Suppressor macrophage treated with lipopolysaccharide for 4 hours (primary cell): Measurements from ENCODE around the gene C12orf42.
"Not testable (repeated sequence)": the region's sequence is repeated elsewhere in the genome, so short reads cannot be mapped to it uniquely, and the experiment has no call there.

Source experiments
- DNase-seq: peaks from one replicate; pipeline ENCODE4 v3.0.0-alpha.2; 2020

The C12orf42 gene

DNA sequence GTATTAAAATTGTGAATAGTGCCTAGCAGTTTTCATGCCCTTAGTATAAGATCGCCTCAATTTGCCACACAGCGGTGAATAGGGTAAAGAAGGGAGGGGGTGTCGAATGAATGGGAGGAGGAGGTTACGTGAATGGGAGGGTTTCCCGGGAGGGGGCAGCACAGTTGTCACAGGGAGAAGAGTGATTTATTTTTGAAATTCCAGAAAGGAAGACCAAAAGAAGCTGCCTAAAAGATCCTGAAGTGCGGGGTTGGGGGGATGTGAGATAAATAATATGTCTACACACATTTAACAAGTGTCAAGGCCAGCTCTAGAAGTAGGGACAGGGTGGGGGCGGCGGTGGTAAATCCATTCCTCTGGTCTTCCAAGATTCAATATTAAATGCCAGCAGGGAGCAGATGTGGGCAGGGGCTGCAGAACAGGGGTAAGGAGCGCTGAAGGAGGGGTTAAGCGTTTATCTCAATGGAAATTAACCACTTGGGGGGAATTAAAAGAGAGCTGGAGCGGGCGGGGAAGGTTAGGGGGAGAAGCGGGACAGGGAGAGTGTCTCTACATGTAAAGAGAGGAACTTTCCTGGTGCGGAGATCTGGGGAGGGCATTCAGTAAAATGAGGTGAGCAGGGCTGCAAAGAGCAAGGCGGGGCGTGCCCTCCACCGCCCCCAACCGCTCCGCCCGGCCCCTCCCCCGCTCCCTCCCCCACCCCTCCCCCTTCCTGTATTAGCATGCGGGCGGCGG is 867 bp downstream of the C12orf42 start:
- no peak for DNase-seq

DNA sequence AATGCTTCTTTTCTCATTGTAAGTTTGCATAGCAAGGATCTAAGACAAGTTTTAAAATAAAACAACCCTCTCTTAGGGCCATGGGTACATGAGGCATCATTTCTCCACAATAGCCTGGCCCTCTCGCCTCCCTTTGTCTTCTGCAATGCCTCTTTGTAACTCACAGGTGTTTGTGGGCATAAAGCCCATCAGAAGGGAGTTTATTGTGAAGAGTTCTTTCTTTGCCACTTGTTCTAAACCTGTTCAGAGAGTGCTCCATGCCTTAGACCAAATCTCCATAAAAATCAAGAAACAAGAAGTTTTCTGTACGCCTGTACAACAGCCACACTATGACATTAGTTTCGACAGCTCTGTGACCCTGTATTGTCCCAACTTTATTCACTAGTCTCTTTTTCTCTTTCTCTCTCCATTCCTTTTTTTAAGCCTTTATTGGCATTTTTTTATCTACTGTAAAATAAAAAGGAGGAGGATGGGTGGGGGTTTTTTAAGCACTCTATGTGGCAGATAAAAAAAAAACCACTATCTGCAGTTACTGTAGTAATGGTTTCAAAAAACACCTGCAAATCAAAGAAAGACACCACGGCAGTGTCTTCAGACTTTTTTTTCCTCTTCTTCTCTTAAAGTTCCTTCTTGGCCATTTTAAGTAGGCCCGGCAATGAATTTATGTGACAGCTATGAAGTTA is 1.6 kb downstream of the C12orf42 start:
- DNase-seq = no peak

DNA sequence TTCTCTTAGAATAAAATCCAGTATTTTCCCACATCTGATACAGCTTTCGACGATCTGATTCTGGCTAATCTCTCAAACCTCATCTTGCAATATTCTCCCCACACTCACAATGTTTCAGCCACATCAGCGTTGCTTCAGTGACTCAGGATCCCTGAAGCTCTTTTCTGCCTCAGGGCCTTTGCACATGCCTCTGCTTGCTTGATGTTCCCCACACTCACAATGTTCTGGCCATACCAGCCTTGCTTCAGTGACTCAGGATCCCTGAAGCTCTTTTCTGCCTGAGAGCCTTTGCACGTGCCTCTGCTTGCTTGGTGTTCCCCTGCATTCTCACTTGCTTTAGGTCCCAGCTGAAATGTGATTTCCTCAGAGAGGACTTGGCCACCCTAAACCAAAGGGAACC is 2.6 kb downstream of the C12orf42 start:
- no peak for DNase-seq

DNA sequence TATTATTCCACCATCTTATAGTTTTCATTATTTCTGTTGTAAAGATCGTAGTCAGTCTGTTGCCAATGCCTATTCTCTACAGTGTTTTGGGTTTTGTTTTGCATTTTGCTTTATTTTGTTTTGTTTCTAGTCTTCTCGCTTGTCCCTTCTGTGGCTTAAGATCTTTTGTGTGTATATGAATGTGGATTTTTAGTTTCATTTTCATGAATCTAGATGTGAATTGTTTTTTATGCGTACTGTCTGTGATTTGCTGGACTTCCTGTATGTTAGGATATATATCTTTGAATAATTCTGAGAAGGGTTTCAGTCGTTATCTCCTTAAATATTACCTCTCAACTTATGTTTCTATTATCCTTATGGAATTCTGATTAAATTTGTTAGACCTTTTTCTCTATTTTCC is 13.4 kb downstream of the C12orf42 start:
- DNase-seq = no peak

DNA sequence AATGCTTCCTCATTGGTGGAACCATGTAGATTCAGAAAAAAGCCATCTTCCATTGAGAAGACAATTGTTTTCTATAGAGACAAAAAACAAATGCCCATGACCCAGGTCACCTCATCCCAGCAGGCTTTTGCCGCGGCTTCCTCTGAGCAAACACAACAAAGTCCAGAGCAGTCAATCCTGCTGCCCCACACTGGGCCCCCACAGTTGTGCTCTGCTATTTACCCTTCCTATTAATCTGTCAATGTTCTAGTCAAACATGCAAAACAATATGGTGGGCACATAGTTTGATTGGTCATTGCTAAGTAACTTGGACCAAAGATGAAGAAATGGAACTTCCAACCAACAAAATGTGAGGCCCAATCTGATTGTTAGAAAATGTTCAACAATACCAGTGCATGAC is 20.7 kb downstream of the C12orf42 start:
- DNase-seq = no peak

DNA sequence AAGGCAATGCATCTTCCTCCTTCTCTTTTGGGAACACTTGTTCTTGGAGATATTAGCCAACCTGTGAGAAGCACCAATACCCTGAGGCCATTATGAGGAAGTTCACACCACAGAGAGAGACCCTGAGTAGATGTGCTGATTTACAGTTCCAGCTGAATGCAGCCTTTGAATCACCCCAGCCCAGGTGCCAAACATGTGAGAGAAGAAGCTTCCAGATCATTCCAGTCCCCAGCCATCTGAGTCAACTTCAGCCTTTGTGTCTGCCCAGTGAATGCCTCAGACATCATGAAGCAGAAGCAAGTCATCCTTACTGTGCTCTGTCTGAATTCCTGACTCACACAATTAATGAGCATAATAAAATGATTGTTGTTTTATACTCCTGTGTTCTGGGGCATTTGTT is 25.1 kb downstream of the C12orf42 start:
- no peak for DNase-seq

DNA sequence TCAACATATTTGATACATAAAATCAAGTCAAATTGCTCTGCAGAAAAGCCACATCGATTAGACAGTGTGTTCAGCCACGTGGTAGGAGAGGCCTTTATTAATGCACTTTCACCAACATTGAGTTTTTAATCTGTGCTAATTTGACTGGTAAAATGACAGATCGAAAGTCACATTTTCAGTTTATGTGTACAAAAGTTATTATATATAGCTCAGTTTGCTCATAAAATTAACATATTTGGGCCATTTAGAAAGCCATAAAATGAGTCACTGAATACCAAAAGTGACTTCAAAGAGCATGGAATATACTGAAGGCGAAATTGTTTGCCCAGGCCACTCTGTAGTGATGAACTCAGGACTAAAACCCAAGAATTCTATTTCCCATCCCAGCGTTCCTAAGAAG is 26.0 kb downstream of the C12orf42 start:
- no peak for DNase-seq

DNA sequence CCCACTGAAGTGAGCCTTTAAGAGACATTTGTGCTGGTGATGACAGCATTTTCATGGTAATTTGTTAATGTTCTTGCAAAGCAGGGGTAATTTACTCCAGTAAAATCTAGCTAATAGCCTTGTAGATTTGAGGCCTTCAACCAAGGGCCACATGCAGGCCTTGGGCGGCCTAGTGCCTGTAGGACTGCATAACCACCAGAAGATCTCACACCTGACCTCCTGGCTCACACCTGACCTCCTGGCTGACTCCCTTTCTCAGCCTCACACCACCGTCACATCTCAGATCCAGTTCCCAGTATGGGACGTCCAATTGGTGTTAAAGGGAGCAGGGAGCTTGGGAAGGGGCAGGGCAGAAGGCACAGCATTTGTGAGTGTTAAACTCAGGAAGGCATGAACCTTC is 26.9 kb downstream of the C12orf42 start:
- no peak for DNase-seq

DNA sequence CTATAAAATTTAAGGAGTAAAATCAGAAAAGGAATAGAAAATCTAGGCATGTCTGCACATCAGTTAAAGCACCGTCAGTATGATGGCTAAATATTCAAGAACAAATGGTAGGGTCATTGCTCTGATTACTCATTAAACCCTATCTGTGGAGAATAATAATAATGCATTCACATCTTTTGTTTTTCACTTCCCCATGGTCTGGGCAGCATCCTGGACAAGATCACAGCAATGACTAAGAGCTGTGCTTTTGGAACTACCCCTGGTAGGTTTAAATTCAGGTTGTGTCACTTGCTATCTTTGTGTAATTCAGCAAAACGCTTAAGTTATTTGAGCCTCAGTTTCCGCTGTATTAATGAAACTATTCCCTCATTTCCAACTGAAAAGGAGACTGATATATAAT is 33.1 kb downstream of the C12orf42 start:
- DNase-seq = no peak

DNA sequence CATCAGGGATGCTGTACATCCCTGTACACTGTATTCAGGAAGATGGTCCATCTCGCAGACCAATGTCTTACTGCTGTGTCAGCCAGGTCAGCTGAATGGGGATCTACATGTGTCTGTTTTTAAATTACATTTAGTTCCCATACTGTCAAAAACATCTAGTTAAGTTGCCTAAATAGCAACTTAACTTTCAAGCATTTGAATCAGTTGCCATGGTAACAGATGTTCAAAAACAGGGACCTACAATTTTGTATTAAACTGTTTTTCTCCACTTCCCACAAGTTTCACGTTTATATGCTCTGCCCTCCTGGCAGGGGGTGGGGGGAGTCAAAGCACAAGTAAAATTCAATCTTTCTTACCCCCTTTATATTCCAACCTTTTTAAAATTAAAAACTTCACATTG is 38.3 kb downstream of the C12orf42 start:
- no peak for DNase-seq

DNA sequence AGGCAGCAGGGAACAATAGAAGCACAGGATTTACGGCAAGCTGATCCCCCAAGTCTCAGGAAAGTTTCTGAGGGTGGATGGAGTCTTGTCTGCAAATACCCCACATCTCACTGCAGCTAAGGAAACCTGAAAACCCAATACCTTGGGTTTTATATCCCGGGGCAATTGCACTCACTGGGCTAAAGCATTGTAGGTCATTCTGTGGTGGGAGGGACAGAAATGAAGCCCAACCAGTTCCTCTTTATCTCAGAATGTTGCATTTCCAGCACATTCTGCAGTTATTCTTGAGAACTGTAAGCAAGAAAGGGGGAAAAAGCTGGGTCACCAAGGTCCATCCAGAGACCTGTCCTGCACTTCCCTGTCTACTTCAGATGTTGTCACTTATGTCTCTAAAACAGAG is 39.8 kb downstream of the C12orf42 start:
- no peak for DNase-seq

DNA sequence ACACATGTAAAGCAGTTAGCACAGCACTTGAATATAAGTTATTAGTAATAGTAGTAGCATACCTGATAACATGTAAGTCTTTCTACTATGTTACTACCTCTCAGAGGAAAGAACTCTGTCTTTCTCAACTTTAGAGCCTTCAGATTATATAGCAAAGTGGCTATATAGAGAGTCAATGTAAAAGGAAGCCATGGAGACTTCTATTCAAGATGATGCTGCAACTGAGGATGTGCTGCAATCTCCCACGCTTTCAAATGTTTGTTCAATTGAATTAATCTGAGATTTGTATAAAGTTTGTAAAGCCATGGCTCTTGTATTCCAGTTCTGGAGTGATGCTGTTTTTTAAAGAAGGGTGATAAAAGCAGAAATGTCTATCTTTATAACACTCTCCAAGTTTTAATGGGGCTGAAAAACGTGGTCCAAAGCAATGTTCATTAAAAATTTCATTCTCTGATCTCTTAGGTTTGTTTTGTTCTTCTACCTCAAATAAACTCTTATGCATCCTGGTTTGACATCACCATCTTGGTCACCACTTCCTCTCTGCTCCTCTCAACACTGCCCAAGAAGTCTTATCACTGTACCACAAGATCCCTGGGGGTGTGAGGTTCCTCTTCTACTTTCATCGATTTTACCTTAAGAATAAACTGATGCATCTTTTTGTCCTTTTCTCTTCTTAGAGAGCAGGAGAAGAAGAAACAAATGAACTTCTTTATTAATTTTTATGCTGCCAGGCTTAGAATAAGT is 40.6 kb downstream of the C12orf42 start:
- DNase-seq = no peak

DNA sequence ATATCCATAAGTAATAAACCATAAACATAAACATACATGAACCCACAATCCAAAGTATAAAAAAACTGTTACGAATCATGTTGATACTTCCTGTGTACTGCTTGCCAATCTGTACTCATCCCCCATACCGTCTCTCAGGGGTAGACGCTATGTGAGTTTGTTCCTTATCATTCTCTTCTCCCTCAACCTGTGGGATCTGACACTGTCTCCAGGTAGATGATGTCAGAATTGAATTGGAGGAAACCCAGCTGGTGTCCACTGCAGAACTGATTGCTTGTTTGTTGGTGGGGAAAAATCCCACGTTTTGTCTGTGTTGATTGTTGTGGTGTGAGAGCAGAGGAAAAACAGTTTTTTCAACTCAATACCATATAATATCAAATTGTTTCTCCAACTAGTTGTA is 50.8 kb downstream of the C12orf42 start:
- DNase-seq = no peak

DNA sequence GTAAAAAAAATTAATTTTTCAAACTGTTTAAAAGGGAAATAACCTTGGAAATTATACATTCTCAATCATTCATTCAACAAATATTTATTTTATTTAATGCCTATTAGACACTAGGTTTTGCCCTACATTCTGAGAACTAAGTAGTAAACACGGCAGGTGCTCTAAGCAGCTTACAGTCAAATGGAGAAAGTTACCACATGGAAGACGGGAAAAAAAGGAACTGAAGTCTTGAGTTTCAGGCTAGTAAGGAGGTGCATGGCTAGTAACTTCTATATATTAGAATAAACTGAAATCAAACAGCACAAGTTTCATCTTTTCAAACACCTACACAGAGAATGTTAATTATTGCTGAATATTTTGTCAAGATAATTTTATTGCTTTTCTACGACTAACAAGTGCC is 52.9 kb downstream of the C12orf42 start:
- no peak for DNase-seq

DNA sequence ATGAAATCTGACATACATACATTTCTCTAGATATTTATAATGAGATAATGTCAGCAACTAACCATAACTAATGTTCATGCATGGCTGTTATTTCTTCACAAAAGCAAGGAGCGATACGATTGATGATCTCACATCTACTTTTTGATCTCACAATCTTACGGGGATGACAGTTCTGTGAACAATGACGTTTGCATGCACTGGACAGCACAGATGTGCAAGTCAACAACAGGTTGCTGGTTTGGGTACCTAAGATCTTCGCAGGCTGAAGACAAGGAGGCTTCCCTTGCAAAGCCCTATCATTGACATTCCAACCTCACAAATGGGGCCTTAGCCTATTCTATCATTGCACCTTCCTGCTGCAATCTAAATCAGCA is 53.6 kb downstream of the C12orf42 start:
- DNase-seq = no peak

DNA sequence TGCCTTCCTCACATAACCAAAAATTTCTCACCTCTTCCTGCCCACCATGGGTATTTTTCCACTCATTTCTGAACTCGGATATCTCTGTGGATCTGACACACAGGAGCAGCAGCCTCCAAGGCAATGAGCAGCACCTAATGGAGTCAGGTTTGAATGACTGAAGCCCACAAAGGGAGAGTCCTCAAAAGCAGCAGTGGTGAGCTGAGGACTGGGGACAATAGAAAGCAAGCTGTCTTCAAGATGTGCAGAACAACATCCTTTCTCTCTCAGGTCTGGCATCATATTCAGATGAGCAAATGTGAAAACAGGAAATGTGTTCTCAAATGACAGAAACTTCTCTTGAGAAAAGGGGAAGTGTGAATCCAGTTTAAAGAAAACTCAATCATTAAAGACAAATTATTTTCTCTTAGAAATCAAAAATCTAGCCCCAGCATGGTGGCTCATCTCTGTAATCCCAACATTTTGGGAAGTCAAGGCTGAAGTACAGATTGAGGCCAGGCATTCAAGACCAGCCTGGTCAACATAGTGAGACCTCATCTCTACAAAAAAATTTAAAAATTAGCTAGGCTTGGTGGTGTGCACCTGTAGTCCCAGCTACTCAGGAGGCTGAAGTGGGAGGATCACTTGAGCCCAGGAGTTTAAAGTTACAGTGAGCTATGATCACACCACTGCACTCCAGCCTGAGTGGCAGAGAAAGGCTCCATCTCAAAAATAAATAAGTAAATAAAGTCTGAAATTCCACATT is 54.2 kb downstream of the C12orf42 start:
- DNase-seq = peak; percentile 42

DNA sequence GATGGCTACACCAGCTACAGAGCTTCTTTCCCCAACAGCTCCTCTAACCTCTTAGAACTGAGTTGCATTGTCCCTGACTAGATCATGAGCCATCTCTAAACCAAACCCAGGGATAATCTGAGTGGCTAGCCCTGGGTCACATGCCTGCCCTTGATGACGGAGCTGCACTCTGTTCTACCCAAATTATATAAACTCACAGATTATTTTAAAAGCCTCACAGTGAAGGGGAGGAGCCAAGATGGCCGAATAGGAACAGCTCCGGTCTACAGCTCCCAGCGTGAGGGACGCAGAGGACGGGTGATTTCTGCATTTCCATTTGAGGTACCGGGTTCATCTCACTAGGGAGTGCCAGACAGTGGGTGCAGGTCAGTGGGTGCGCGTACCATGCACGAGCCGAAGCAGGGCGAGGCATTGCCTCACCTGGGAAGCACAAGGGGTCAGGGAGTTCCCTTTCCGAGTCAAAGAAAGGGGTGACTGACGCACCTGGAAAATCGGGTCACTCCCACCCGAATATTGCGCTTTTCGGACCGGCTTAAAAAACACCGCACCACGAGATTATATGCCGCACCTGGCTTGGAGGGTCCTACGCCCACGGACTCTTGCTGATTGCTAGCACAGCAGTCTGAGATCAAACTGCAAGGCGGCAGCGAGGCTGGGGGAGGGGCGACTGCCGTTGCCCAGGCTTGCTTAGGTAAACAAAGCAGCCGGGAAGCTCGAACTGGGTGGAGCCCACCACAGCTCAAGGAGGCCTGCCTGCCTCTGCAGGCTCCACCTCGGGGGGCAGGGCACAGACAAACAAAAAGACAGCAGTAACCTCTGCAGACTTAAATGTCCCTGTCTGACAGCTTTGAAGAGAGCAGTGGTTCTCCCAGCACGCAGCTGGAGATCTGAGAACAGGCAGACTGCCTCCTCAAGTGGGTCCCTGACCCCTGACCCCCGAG is 61.3 kb downstream of the C12orf42 start:
- DNase-seq = not testable (repeated sequence)

DNA sequence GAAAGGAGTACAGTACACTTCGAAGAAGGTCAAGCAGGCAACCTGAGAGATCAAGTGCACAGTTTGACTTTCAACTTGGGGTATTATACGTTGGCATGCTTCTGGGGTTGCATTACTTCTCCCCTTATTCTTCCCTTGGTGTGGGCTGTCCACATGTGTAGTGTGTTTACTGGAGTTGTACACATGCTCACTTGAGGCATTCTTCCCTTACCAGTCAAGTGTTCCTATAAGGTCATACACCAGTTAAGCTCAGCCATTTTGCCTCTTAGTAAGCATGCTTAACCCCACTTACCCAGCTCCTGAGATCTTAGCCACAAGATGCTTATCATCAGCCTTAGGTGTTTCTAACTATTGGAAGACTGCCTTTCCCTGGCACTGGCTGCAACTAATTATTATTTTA is 63.8 kb downstream of the C12orf42 start:
- no peak for DNase-seq

DNA sequence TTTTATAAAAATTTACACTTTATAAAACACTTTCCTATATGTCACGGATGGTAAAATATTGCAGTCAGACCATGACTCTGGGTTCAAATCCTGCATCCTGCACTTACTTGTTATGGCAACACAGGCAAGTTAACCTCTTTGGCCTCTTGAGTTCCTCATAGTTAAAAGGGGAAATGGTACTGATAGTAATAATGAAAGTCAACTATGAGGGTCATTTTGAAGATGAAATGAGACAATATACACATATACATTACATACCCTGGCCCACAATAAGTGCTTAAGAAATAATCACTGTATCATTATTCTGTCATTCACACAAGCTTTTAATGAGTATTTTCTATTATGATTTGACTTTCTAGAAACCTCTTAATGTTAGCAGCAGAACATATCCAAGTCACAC is 64.4 kb downstream of the C12orf42 start:
- DNase-seq = no peak

DNA sequence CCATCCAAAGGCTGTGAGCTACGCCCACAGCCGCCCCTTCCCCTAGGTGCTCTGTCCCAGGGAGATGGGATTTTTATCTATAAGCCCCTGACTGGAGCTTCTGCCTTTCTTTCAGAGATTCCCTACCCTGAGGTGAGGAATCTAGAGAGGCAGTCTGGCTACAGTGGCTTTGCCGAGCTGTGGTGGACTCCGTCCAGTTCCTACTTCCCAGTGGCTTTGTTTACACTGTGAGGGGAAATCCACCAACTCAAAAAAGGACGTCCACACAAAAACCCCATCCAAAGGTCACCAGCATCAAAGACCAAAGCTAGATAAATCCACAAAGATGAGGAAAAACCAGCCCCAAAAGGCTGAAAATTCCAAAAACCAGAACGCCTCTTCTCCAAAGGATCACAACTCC is 70.1 kb downstream of the C12orf42 start:
- DNase-seq = not testable (repeated sequence)

DNA sequence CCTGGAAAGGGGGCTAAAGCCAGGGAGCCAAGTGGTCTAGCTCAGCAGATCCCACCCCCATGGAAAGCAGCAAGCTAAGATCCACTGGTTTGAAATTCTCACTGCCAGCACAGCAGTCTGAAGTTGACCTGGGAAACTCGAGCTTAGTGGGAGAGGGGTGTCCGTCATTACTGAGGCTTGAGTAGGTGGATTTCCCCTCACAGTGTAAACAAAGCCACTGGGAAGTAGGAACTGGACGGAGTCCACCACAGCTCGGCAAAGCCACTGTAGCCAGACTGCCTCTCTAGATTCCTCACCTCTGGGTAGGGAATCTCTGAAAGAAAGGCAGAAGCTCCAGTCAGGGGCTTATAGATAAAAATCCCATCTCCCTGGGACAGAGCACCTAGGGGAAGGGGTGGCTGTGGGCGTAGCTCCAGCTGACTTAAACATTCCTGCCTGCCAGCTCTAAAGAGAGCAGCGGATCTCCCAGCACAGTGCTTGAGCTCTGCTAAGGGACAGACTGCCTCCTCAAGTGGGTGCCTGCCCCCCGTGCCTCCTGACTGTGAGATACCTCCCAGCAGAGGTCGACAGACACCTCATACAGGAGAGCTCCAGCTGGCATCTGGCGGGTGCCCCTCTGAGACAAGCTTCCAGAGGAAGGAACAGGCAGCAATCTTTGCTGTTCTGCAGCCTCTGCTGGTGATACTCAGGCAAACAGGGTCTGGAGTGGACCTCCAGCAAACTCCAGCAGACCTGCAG is 70.8 kb downstream of the C12orf42 start:
- not testable (repeated sequence) for DNase-seq

DNA sequence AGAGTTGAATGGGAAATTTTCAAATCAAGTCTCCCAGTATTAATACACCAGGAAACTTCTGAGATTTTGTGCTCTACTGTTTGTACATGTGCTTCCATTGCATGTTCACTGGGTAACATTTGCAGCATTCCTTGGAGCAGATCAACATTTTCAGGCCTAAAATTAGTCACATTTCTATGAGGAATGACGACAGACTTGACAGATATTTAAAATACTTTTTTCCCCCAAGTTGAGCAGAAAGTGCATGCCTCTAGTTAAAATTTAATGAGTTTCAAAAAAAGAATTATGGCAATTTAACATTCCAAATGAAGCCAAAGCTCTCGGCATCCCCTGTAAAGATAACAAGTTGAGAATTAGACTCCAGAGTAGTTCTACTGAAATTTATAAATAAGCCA is 72.3 kb downstream of the C12orf42 start:
- DNase-seq = no peak
